H1 (cell line): ENCODE data around the gene GRIA1. TPM values are rescaled to one million over a fixed set of nuclear protein-coding genes. Genes with fewer than 3 reads are reported as not detected.

ENCODE experiments used
- CTCF ChIA-PET: fragments of 300-600 bp; sonication (Branson Sonifier 250); formaldehyde crosslinking; loops from one replicate; lab custom pipeline; 2021; ENCODE audit not compliant: partially characterized antibody; lab: Charles Lee
- POLR2A ChIA-PET: fragments of 300-600 bp; sonication (Branson Sonifier 250); formaldehyde crosslinking; loops from one replicate; lab custom pipeline; 2021; ENCODE audit warnings: inconsistent platforms; ENCODE audit not compliant: partially characterized antibody; lab: Charles Lee
- DNase-seq, 2 experiments: peaks; one replicate each; pipeline versions ENCODE4 v3.0.0 to v3.0.0-alpha.2; 2010 to 2022; ENCODE audit warnings: low spot score in 2 of 2, low read depth in 1 of 2, mixed read lengths in 1 of 2
- FAIRE-seq: peaks from 2 replicates; lab custom pipeline; 2011; peaks lifted over from hg19 to GRCh38; lab: Jason Lieb, UNC
- H2AFZ ChIP-seq: 2 replicates; pipeline ENCODE4 v1.8.1; 2012; ENCODE audit warnings: low read length, inconsistent platforms
- H2AK5ac ChIP-seq: 2 replicates; pipeline ENCODE4 v1.6.1; 2013; ENCODE audit warnings: low read depth, low read length
- H2BK120ac ChIP-seq: replicated peaks from 2 replicates; pipeline ENCODE3; 2013; ENCODE audit warnings: low read depth, low read length, inconsistent platforms
- H2BK12ac ChIP-seq: 2 replicates; pipeline ENCODE4 v1.6.1; 2013; ENCODE audit warnings: low read depth, low read length
- H2BK15ac ChIP-seq: 2 replicates; pipeline ENCODE4 v1.6.1; 2013; ENCODE audit warnings: low read length
- H2BK20ac ChIP-seq: 2 replicates; pipeline ENCODE4 v1.6.1; 2013; ENCODE audit warnings: low read length
- H2BK5ac ChIP-seq: 2 replicates; pipeline ENCODE4 v1.6.1; 2013; ENCODE audit warnings: low read depth, low read length
- H3K14ac ChIP-seq: 2 replicates; pipeline ENCODE4 v1.6.1; 2013; ENCODE audit warnings: inconsistent platforms; ENCODE audit not compliant: insufficient read length
- H3K18ac ChIP-seq: 2 replicates; pipeline ENCODE4 v1.6.1; 2013; ENCODE audit warnings: low read length; ENCODE audit errors: extremely low read depth
- H3K23ac ChIP-seq: 2 replicates; pipeline ENCODE4 v1.6.1; 2013; ENCODE audit warnings: inconsistent platforms; ENCODE audit not compliant: insufficient read length
- H3K23me2 ChIP-seq: 2 replicates; pipeline ENCODE4 v1.6.1; 2013; ENCODE audit warnings: low read depth, low read length
- H3K27ac ChIP-seq: 2 replicates; pipeline ENCODE4 v1.6.1; 2011; ENCODE audit warnings: low read depth, low read length, inconsistent platforms
- H3K27me3 ChIP-seq, 4 experiments: replicated peaks in 1 of 4; 1 replicate in 1 of 4; 2 replicates in 3 of 4; pipeline versions ENCODE4 v1.6.1 to v1.8.1; 2011 to 2013; ENCODE audit warnings: low read length in 3 of 4, mild to moderate bottlenecking in 3 of 4, inconsistent platforms in 2 of 4, mixed read lengths in 2 of 4, moderate library complexity in 1 of 4; ENCODE audit not compliant: control insufficient read depth in 3 of 4, insufficient read depth in 3 of 4; ENCODE audit errors: extremely low read depth in 1 of 4
- H3K36me3 ChIP-seq, 4 experiments: 2 replicates each; pipeline versions ENCODE4 v1.6.1 to v1.8.1; 2011 to 2013; ENCODE audit warnings: mild to moderate bottlenecking in 4 of 4, low read length in 3 of 4, moderate library complexity in 2 of 4, control low read depth in 1 of 4, inconsistent platforms in 1 of 4; ENCODE audit not compliant: insufficient read depth in 4 of 4, control insufficient read depth in 2 of 4
- H3K4ac ChIP-seq: replicated peaks from 2 replicates; pipeline ENCODE3; 2013; ENCODE audit warnings: low read length, low read depth, mixed read lengths, inconsistent platforms; ENCODE audit not compliant: insufficient read length
- H3K4me1 ChIP-seq, 4 experiments: replicated peaks in 1 of 4; 1 replicate in 1 of 4; 2 replicates in 3 of 4; pipeline versions ENCODE4 v1.6.1 to v1.8.1; 2011 to 2013; ENCODE audit warnings: low read length in 3 of 4, inconsistent platforms in 2 of 4, mixed read lengths in 1 of 4; ENCODE audit not compliant: insufficient read depth in 4 of 4, control insufficient read depth in 3 of 4
- H3K4me2 ChIP-seq, 2 experiments: 2 replicates each; pipeline versions ENCODE4 v1.6.1 to v1.8.1; 2011 to 2013; ENCODE audit warnings: low read depth in 2 of 2, low read length in 2 of 2, control low read depth in 1 of 2, inconsistent platforms in 1 of 2, mild to moderate bottlenecking in 1 of 2; ENCODE audit not compliant: insufficient read depth in 1 of 2
- H3K4me3 ChIP-seq, 4 experiments: fragments of 200-600, 300-600 bp in 1 of 4; sonication (generic), shearing (Covaris generic), sonication (Bioruptor Twin) in 1 of 4; 2 replicates each; pipeline versions ENCODE4 v1.5.1 to v1.8.1; 2011 to 2016; ENCODE audit warnings: low read length in 4 of 4, low read depth in 3 of 4, control low read depth in 2 of 4, inconsistent platforms in 2 of 4, mild to moderate bottlenecking in 2 of 4, mixed read lengths in 1 of 4, moderate library complexity in 1 of 4; ENCODE audit not compliant: insufficient read depth in 2 of 4; ENCODE audit errors: extremely low read depth in 1 of 4
- H3K56ac ChIP-seq: replicated peaks from 2 replicates; pipeline ENCODE3; 2013; ENCODE audit warnings: low read depth, mild to moderate bottlenecking, mixed read lengths, low read length, inconsistent platforms; ENCODE audit not compliant: insufficient read length
- H3K79me1 ChIP-seq: 2 replicates; pipeline ENCODE4 v1.6.1; 2013; ENCODE audit warnings: low read depth, low read length, control low read depth
- H3K79me2 ChIP-seq, 2 experiments: 2 replicates each; pipeline versions ENCODE4 v1.6.1 to v1.8.1; 2012 to 2013; ENCODE audit warnings: low read length in 2 of 2, mild to moderate bottlenecking in 2 of 2, inconsistent platforms in 1 of 2; ENCODE audit not compliant: insufficient read depth in 2 of 2, control insufficient read depth in 1 of 2
- H3K9ac ChIP-seq, 4 experiments: replicated peaks in 1 of 4; 1 replicate in 1 of 4; 2 replicates in 3 of 4; pipeline versions ENCODE4 v1.6.1 to v1.8.1; 2011 to 2013; ENCODE audit warnings: low read depth in 3 of 4, low read length in 3 of 4, control low read depth in 2 of 4, mild to moderate bottlenecking in 2 of 4, moderate library complexity in 2 of 4, inconsistent platforms in 1 of 4; ENCODE audit errors: extremely low read depth in 1 of 4
- H3K9me3 ChIP-seq, 2 experiments: 2 replicates each; pipeline versions ENCODE4 v1.6.1 to v1.8.1; 2012 to 2013; ENCODE audit warnings: mild to moderate bottlenecking in 2 of 2, moderate library complexity in 2 of 2, control low read depth in 1 of 2, inconsistent platforms in 1 of 2, low read depth in 1 of 2, low read length in 1 of 2, mixed read lengths in 1 of 2; ENCODE audit not compliant: insufficient read depth in 2 of 2
- H4K20me1 ChIP-seq, 2 experiments: replicated peaks in 1 of 2; 2 replicates each; pipeline versions ENCODE3 to v1.8.1; 2011 to 2013; ENCODE audit warnings: inconsistent platforms in 2 of 2, low read length in 2 of 2, mild to moderate bottlenecking in 1 of 2; ENCODE audit not compliant: insufficient read depth in 2 of 2, control insufficient read depth in 1 of 2
- H4K5ac ChIP-seq: 2 replicates; pipeline ENCODE4 v1.6.1; 2013; ENCODE audit warnings: low read length, low read depth, mixed read lengths, inconsistent platforms; ENCODE audit not compliant: insufficient read length
- H4K8ac ChIP-seq: 2 replicates; pipeline ENCODE4 v1.8.0; 2013; ENCODE audit warnings: mild to moderate bottlenecking, moderate library complexity, low read length, inconsistent platforms; ENCODE audit not compliant: insufficient read depth; ENCODE audit errors: extremely low read depth
- H4K91ac ChIP-seq: replicated peaks from 2 replicates; pipeline ENCODE3; 2013; ENCODE audit warnings: low read length, mixed read lengths, inconsistent platforms; ENCODE audit not compliant: insufficient read length
- ATF3 ChIP-seq: IDR thresholded peaks from 2 replicates; pipeline ENCODE4 v1.6.1; 2011; ENCODE audit warnings: low read depth, mild to moderate bottlenecking, low read length; ENCODE audit not compliant: insufficient read depth
- BCL11A ChIP-seq, 2 experiments: IDR thresholded peaks; one replicate each; pipeline ENCODE4 v1.6.1; 2011; ENCODE audit warnings: low read depth in 2 of 2, low read length in 2 of 2, mild to moderate bottlenecking in 2 of 2
- CHD1 ChIP-seq: IDR thresholded peaks from 2 replicates; pipeline ENCODE4 v1.6.1; 2012; ENCODE audit warnings: low read depth, low read length, improper control_type of control experiment
- PHF8 ChIP-seq: fragments of 200-600 bp; sonication (generic); conservative IDR thresholded peaks from 2 replicates; pipeline ENCODE4 v1.7.1; 2012; ENCODE audit warnings: low read depth, mild to moderate bottlenecking, inconsistent platforms, low read length, moderate library complexity
- SIX5 ChIP-seq: IDR thresholded peaks from 2 replicates; pipeline ENCODE4 v1.6.1; 2011; ENCODE audit warnings: mild to moderate bottlenecking, low read depth, low read length
- WGBS, 2 experiments: shearing (Covaris generic) in 1 of 2; methylation state at CpG; one replicate each; pipeline versions ENCODE4 v1.1.6 to v1.1.7; 2013 to 2015; ENCODE audit warnings: low lambda C conversion rate in 2 of 2, mixed read lengths in 2 of 2, inconsistent platforms in 1 of 2, low coverage in 1 of 2, missing lambda C conversion rate in 1 of 2; ENCODE audit not compliant: insufficient replicate concordance in 2 of 2, insufficient coverage in 1 of 2, insufficient read length in 1 of 2; ENCODE audit errors: extremely low coverage in 1 of 2, missing lambda C conversion rate in 1 of 2; 5-methylcytosine and 5-hydroxymethylcytosine counted together
- polyA plus RNA-seq, 7 experiments: library from polyadenylated mRNA; depleted of rRNA in 3 of 7; stranded (reverse) in 5 of 7; unstranded in 2 of 7; fragments of >200 nt in 5 of 7; fragments of 200-250 nt in 2 of 7; gene quantifications; 1 replicate in 5 of 7; 2 replicates in 1 of 7; 4 replicates in 1 of 7; pipeline versions ENCODE4 v1.2.1 to v1.2.3, GENCODE V29; 2011 to 2013; ENCODE audit warnings: missing spikeins in 2 of 7, mixed read lengths in 2 of 7
- total RNA-seq: library from RNA; stranded (reverse); fragmentation: NEBNext Ultra II Directional; extraction: Animal tissue kit (Norgen Biotek cat#: 25700); gene quantifications from 2 replicates; pipeline ENCODE4 v1.2.1, GENCODE V29; 2021
- TF ChIP-seq, protein P1 (sequence below): IDR thresholded peaks from 2 replicates; pipeline ENCODE4 v1.6.1; 2011; ENCODE audit warnings: low read length, improper control_type of control experiment

Gene GRIA1
- total and polyA plus RNA-seq, 2 of the 8 experiments (the other 6 are each of a cell fraction or from before 2014, with no cell fraction given): 0.97 to 2.5 TPM

DNA sequence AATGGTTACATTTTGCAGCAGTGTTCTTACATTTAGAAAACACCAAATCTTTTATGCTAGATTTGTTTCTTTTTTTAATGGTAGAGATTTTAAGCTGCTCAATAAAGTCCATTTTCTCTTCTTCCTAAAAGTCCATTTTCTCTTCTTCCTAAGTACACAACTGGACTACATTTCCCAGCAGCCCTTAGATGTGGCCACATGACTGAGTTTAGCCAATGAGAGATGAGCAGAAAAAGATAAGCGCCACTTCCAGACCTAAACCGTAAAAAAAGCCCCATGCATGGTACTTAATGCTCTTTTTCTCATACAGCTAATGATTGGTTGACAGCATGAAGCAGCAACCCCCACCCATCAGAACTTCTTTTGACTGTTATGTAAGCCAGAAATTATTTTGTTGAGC is 341.5 kb downstream of the GRIA1 start:
- TF ChIP-seq BCL11A (IDR thresholded peaks at IDR 0.05; ENCODE audit: low read depth in 2 of 2, low read length in 2 of 2): no peak
- TF ChIP-seq, protein P1, sequence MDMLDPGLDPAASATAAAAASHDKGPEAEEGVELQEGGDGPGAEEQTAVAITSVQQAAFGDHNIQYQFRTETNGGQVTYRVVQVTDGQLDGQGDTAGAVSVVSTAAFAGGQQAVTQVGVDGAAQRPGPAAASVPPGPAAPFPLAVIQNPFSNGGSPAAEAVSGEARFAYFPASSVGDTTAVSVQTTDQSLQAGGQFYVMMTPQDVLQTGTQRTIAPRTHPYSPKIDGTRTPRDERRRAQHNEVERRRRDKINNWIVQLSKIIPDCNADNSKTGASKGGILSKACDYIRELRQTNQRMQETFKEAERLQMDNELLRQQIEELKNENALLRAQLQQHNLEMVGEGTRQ: peak; percentile 84
- peak; percentile 64; the same call in 1 of the 2 replicates for TF ChIP-seq ATF3
- TF ChIP-seq PHF8: no peak
- TF ChIP-seq CHD1: no peak
- TF ChIP-seq SIX5: peak; percentile 72
- POLR2A ChIA-PET: no interaction called here
- DNase-seq: no peak
- CTCF ChIA-PET: interaction anchor here (1.8 kb wide), 1 partner anchor 133 kb away, joined by 4 read pairs; no protein-coding TSS in a partner anchor
- no peak overlapping the region for H3K4me2 ChIP-seq
- no peak overlapping the region for H3K23ac ChIP-seq
- 0 out of 2 replicates have a peak overlapping the region, but pooled peaks have one; percentile 68 for H2AFZ ChIP-seq
- no peak overlapping the region for H4K91ac ChIP-seq
- no peak overlapping the region for H3K18ac ChIP-seq
- H3K9me3 ChIP-seq: no peaks in the 10 kb centered on the region
- H3K14ac ChIP-seq: no peak overlapping the region
- no peak overlapping the region for H3K27ac ChIP-seq
- H3K4me3 ChIP-seq: no peak overlapping the region
- FAIRE-seq: peak; percentile 62
- H4K8ac ChIP-seq: no peak overlapping the region
- H3K36me3 ChIP-seq: no peaks in the 10 kb centered on the region
- H3K79me1 ChIP-seq: no peaks in the 10 kb centered on the region
- H4K5ac ChIP-seq: no peak overlapping the region
- H3K56ac ChIP-seq: no peak overlapping the region
- 73% methylated on average over 2 of the region's 2 CpGs; no CpG with 5 or more reads in 1 of the 2 experiments for WGBS, 2 experiments
- no peaks in the 10 kb centered on the region; the same call in 1 of the 2 replicates for H3K23me2 ChIP-seq
- H2BK5ac ChIP-seq: no peak overlapping the region
- H3K9ac ChIP-seq: no peak overlapping the region
- peaks cover 0 to 3% (median 0%) of the 10 kb centered on the region in 4 experiments; a peak in 1 of 7 replicates for H3K4me1 ChIP-seq
- no peaks in the 10 kb centered on the region for H3K27me3 ChIP-seq
- H2BK120ac ChIP-seq: no peak overlapping the region
- no peaks in the 10 kb centered on the region for H3K79me2 ChIP-seq
- no peak overlapping the region for H2BK15ac ChIP-seq
- no peaks in the 10 kb centered on the region for H4K20me1 ChIP-seq
- no peak overlapping the region for H2BK20ac ChIP-seq
- H2AK5ac ChIP-seq: no peak overlapping the region
- H2BK12ac ChIP-seq: no peak overlapping the region
- no peak overlapping the region for H3K4ac ChIP-seq
